Measurements from ENCODE around the gene DISC1.

Gene DISC1

GRCh38 chr1:232036181-232036933, 409.8 kb downstream of the DISC1 start:
- no peak for TF ChIP-seq ZFX (IDR thresholded peaks at IDR 0.05)
- TF ChIP-seq CTCF (conservative IDR thresholded peaks at IDR 0.05), result no peak
- H3K27ac ChIP-seq, result no peak overlapping the region

GRCh38 chr1:232037774-232038388, 411.3 kb downstream of the DISC1 start:
- no peak for TF ChIP-seq ZFX (IDR thresholded peaks at IDR 0.05)
- no peak for TF ChIP-seq CTCF (conservative IDR thresholded peaks at IDR 0.05)
- H3K27ac ChIP-seq, result no peak overlapping the region

GRCh38 chr1:232038706-232039677, 412.4 kb downstream of the DISC1 start:
- no peak for TF ChIP-seq CTCF (conservative IDR thresholded peaks at IDR 0.05)
- no peak for TF ChIP-seq ZFX (IDR thresholded peaks at IDR 0.05)
- no peak overlapping the region for H3K27ac ChIP-seq

- H3K27ac ChIP-seq, result no peak overlapping the region
- TF ChIP-seq ZFX (IDR thresholded peaks at IDR 0.05) (no peak), CTCF (conservative IDR thresholded peaks at IDR 0.05) (no peak)
These were observed 413.7 kb downstream of the DISC1 start for GRCh38 chr1:232040260-232040659.

GRCh38 chr1:232044728-232045127, 418.1 kb downstream of the DISC1 start:
- H3K27ac ChIP-seq, result no peak overlapping the region
- no peak for TF ChIP-seq CTCF (conservative IDR thresholded peaks at IDR 0.05)

- no peak overlapping the region for H3K27ac ChIP-seq
- no peak for TF ChIP-seq ZFX (IDR thresholded peaks at IDR 0.05)
- TF ChIP-seq CTCF (conservative IDR thresholded peaks at IDR 0.05), result no peak
These were observed 418.8 kb downstream of the DISC1 start for GRCh38 chr1:232045139-232045994.
